ENCODE results near the gene TXNRD1. TPM values are rescaled to one million over a fixed set of nuclear protein-coding genes. Genes with fewer than 3 reads are reported as not detected.
"Not testable (repeated sequence)": the region's sequence is repeated elsewhere in the genome, so short reads cannot be mapped to it uniquely, and the experiment has no call there.

The TXNRD1 gene
- total RNA-seq, 1 experiment from 2014 or later, result 69.4 TPM

DNA sequence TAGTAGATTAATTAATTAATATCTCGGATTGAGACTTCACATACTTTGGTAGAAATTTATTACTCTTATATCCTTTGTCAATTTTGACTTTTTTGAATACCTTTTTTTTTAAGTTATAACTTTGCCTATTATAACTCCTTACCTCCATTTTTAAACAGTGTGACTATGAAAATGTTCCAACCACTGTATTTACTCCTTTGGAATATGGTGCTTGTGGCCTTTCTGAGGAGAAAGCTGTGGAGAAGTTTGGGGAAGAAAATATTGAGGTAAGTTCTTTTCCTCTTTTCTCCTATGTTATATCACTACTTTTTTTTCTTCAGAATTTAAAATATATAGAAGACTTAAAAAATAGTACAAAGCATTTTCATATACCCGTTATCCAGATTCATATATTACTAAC, 115.8 kb downstream of the TXNRD1 start:
- Histone ChIP-seq H3K9me2 (replicated peaks; ENCODE audit: insufficient read depth, low read length) (no peaks in the 10 kb centered on the region), H3K36me3 (ENCODE audit: insufficient read depth, low read length) (peaks cover 57% of the 10 kb centered on the region; the same call in 1 of the 2 replicates), H3K79me2 (ENCODE audit: low read length) (peaks cover 25% of the 10 kb centered on the region)

DNA sequence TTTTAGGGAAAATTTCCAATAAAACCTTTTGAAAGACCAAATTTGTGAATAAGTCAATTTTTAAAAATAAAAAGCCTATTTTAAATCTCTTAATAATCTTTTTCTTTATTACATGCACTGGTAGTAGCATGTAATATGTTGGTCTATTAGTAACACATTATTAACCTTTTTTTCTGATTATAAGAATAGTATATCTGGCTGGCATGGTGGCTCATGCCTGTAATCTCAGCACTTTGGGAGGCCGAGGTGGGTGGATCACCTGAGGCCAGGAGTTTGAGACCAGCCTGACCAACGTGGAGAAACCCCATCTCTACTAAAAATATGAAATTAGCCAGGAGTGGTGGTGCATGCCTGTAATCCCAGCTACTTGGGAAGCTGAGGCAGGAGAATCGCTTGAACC, 116.7 kb downstream of the TXNRD1 start:
- H3K27ac ChIP-seq (ENCODE audit: low read length); H3K4me3 ChIP-seq (ENCODE audit: low read length); H2AFZ ChIP-seq (ENCODE audit: low read length); DNase-seq; H4K20me1 ChIP-seq (ENCODE audit: insufficient read depth, low read depth, low read length); H3K9me3 ChIP-seq (ENCODE audit: low read length); H3K27me3 ChIP-seq (ENCODE audit: low read length); H3K9ac ChIP-seq (ENCODE audit: low read length); H3K9me2 ChIP-seq (replicated peaks; ENCODE audit: insufficient read depth, low read length); H3K4me2 ChIP-seq (ENCODE audit: low read depth, low read length, poor library complexity, severe bottlenecking): not testable (repeated sequence)
- Histone ChIP-seq H3K79me2 (ENCODE audit: low read length) (peaks cover 29% of the 10 kb centered on the region), H3K36me3 (ENCODE audit: insufficient read depth, low read length) (peaks cover 60% of the 10 kb centered on the region; the same call in 1 of the 2 replicates), H3K4me1 (ENCODE audit: low read length) (peaks cover 23% of the 10 kb centered on the region)

More for the DNA sequence above, 115.8 kb downstream of the TXNRD1 start:
- Histone ChIP-seq H3K27me3 (ENCODE audit: low read length) (no peaks in the 10 kb centered on the region), H4K20me1 (ENCODE audit: insufficient read depth, low read depth, low read length) (0 out of 2 replicates have a peak, but pooled peaks cover 3% of the 10 kb centered on the region), H3K4me1 (ENCODE audit: low read length) (peaks cover 23% of the 10 kb centered on the region), H3K9ac (ENCODE audit: low read length) (no peak overlapping the region), H3K4me3 (ENCODE audit: low read length) (no peak overlapping the region), H3K9me3 (ENCODE audit: low read length) (no peaks in the 10 kb centered on the region), H2AFZ (ENCODE audit: low read length) (no peak overlapping the region), H3K4me2 (ENCODE audit: low read depth, low read length, poor library complexity, severe bottlenecking) (no peak overlapping the region), H3K27ac (ENCODE audit: low read length) (no peak overlapping the region)
- DNase-seq, result no peak

DNA sequence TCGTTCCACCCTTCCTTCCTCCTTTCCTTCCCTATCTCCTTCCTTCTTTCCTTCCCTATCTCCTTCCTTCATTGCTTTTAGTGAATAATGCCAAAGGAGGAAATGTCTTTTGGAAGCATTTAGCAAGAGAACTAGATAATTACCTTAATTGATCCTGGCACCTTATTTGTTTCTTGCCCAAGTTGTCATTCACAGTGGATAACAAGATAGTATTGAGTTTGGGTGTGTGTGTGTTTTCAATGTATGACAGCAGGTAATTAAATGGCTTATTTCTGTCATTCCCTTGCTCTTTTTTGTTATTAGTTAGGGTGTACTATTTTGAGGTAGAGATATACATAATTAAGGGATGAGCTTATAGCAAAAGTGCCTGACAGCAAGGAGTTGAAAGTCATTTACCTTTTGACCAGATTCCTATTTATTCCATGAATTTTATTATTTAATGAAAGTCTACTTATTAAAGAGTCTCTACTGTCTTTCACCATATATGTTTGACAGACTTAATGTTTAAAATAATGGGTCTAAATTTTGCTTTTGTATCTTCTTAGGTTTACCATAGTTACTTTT, 118.2 kb downstream of the TXNRD1 start:
- Histone ChIP-seq H2AFZ (ENCODE audit: low read length) (no peak overlapping the region), H3K79me2 (ENCODE audit: low read length) (peaks cover 26% of the 10 kb centered on the region), H3K9ac (ENCODE audit: low read length) (no peak overlapping the region), H3K27ac (ENCODE audit: low read length) (no peak overlapping the region), H3K9me2 (replicated peaks; ENCODE audit: insufficient read depth, low read length) (no peaks in the 10 kb centered on the region), H3K4me3 (ENCODE audit: low read length) (no peak overlapping the region), H3K4me2 (ENCODE audit: low read depth, low read length, poor library complexity, severe bottlenecking) (no peak overlapping the region), H3K9me3 (ENCODE audit: low read length) (no peaks in the 10 kb centered on the region), H3K36me3 (ENCODE audit: insufficient read depth, low read length) (peaks cover 59% of the 10 kb centered on the region; the same call in 1 of the 2 replicates), H4K20me1 (ENCODE audit: insufficient read depth, low read depth, low read length) (0 out of 2 replicates have a peak, but pooled peaks cover 3% of the 10 kb centered on the region), H3K27me3 (ENCODE audit: low read length) (no peaks in the 10 kb centered on the region), H3K4me1 (ENCODE audit: low read length) (peaks cover 16% of the 10 kb centered on the region)
- DNase-seq, result no peak

DNA sequence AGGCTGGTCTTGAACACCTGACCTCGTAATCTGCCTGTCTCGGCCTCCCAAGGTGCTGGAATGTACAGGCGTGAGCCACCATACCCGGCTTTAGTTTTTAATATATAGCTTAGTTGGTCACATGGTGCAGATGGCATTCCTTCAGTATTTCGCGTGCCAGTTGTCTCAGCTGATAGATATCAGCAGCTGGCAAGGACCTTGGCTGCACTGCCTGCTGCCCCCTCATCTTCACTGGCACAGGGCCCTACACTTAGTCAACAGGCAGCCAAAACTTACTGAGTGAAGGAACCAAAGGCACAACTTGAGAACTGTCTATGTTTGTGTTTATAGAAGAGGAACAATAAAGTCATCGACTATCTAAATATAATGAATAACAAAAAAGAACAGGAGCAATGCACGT, 119.0 kb downstream of the TXNRD1 start:
- DNase-seq, result no peak
- Histone ChIP-seq H3K4me1 (ENCODE audit: low read length) (peaks cover 8% of the 10 kb centered on the region), H3K4me2 (ENCODE audit: low read depth, low read length, poor library complexity, severe bottlenecking) (no peak overlapping the region), H3K27me3 (ENCODE audit: low read length) (no peaks in the 10 kb centered on the region), H3K36me3 (ENCODE audit: insufficient read depth, low read length) (peaks cover 56% of the 10 kb centered on the region), H2AFZ (ENCODE audit: low read length) (no peak overlapping the region), H3K4me3 (ENCODE audit: low read length) (no peak overlapping the region), H3K9me2 (replicated peaks; ENCODE audit: insufficient read depth, low read length) (no peaks in the 10 kb centered on the region), H3K9me3 (ENCODE audit: low read length) (no peaks in the 10 kb centered on the region), H3K9ac (ENCODE audit: low read length) (no peak overlapping the region), H3K79me2 (ENCODE audit: low read length) (peaks cover 23% of the 10 kb centered on the region), H4K20me1 (ENCODE audit: insufficient read depth, low read depth, low read length) (no peaks in the 10 kb centered on the region), H3K27ac (ENCODE audit: low read length) (no peak overlapping the region)

DNA sequence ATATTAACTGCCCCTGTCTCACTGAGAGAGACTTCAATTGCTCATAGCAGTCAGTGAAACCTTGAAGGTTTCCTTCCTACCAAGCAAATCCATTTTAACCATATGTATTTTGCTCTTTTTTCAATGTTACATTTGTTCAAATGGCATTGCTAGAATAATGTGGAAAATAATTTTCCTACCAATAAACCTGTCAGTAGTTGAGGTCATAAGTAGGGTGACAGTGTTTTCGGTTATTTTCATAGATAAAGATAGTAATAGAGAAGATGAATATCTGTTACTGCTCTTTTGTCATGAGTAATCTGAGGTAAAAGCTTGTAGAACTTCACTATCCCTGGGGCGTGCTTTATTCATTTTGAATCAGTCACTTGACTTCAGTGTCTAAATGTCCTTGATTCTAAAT, 120.5 kb downstream of the TXNRD1 start:
- DNase-seq, result no peak
- H3K4me2 ChIP-seq (ENCODE audit: low read depth, low read length, poor library complexity, severe bottlenecking), result no peak overlapping the region
- H3K9ac ChIP-seq (ENCODE audit: low read length), result no peak overlapping the region
- H2AFZ ChIP-seq (ENCODE audit: low read length), result no peak overlapping the region
- H3K27ac ChIP-seq (ENCODE audit: low read length), result no peak overlapping the region
- no peaks in the 10 kb centered on the region for H4K20me1 ChIP-seq (ENCODE audit: insufficient read depth, low read depth, low read length)
- no peaks in the 10 kb centered on the region for H3K4me1 ChIP-seq (ENCODE audit: low read length)
- H3K36me3 ChIP-seq (ENCODE audit: insufficient read depth, low read length), result peaks cover 69% of the 10 kb centered on the region
- H3K4me3 ChIP-seq (ENCODE audit: low read length), result no peak overlapping the region
- H3K9me3 ChIP-seq (ENCODE audit: low read length), result no peaks in the 10 kb centered on the region
- no peaks in the 10 kb centered on the region for H3K9me2 ChIP-seq (replicated peaks; ENCODE audit: insufficient read depth, low read length)
- H3K27me3 ChIP-seq (ENCODE audit: low read length), result no peaks in the 10 kb centered on the region
- H3K79me2 ChIP-seq (ENCODE audit: low read length), result peaks cover 32% of the 10 kb centered on the region

DNA sequence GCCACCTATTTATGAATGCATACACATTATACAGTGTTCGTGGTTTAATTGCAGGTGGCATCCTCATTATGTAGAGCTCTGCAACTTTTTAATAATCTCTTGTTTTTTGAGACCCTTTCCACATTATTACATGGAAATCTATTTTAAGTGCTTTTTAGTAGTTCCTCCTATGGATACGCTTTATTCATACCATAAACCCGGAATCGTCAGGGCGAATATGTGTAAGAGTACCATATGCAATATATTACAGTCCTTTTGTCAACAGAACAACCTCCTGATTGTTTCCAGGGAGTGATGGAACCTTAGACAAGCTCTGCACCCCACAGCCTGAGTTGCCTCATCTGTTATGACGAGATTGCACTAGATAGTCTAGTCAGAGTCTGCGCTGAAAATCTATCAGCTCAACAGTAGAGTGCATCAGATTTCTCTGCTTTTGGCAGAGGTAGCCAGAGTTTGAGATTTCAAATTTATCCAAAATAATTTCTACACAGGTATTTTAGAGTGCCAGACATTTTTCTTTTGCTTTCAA, 121.5 kb downstream of the TXNRD1 start:
- Histone ChIP-seq H3K79me2 (ENCODE audit: low read length) (peaks cover 38% of the 10 kb centered on the region), H3K27ac (ENCODE audit: low read length) (no peak overlapping the region), H3K9me2 (replicated peaks; ENCODE audit: insufficient read depth, low read length) (no peaks in the 10 kb centered on the region), H3K9me3 (ENCODE audit: low read length) (no peaks in the 10 kb centered on the region), H3K36me3 (ENCODE audit: insufficient read depth, low read length) (peaks cover 68% of the 10 kb centered on the region), H3K27me3 (ENCODE audit: low read length) (no peaks in the 10 kb centered on the region), H3K4me3 (ENCODE audit: low read length) (no peak overlapping the region), H3K4me2 (ENCODE audit: low read depth, low read length, poor library complexity, severe bottlenecking) (no peak overlapping the region), H3K9ac (ENCODE audit: low read length) (no peak overlapping the region), H4K20me1 (ENCODE audit: insufficient read depth, low read depth, low read length) (no peaks in the 10 kb centered on the region), H2AFZ (ENCODE audit: low read length) (no peak overlapping the region), H3K4me1 (ENCODE audit: low read length) (no peaks in the 10 kb centered on the region)
- DNase-seq, result no peak

DNA sequence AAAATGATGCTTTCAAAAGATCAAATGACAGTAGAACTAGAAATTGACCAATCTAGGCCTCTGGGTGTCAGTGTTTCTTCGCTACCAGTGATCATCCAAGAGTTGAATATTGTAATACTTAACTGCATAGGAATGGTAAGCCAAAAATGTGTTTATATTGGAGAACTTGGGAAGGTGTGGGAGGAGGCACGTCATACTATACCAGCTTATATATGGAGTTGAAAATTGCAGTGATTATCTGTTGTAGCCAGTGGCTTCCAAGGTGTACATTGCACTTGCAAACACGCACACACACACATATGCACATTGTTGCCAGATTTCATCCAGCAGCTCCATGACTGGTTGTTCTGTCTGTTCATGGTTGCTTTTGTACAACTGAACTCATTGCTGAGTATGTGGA, 124.1 kb downstream of the TXNRD1 start:
- peaks cover 58% of the 10 kb centered on the region for H3K36me3 ChIP-seq (ENCODE audit: insufficient read depth, low read length)
- H3K9ac ChIP-seq (ENCODE audit: low read length), result no peak overlapping the region
- no peaks in the 10 kb centered on the region for H3K4me1 ChIP-seq (ENCODE audit: low read length)
- H3K27me3 ChIP-seq (ENCODE audit: low read length), result no peaks in the 10 kb centered on the region
- no peak overlapping the region for H3K4me3 ChIP-seq (ENCODE audit: low read length)
- no peak overlapping the region for H2AFZ ChIP-seq (ENCODE audit: low read length)
- peaks cover 38% of the 10 kb centered on the region for H3K79me2 ChIP-seq (ENCODE audit: low read length)
- no peak overlapping the region for H3K4me2 ChIP-seq (ENCODE audit: low read depth, low read length, poor library complexity, severe bottlenecking)
- H4K20me1 ChIP-seq (ENCODE audit: insufficient read depth, low read depth, low read length), result no peaks in the 10 kb centered on the region
- H3K9me2 ChIP-seq (replicated peaks; ENCODE audit: insufficient read depth, low read length), result no peaks in the 10 kb centered on the region
- no peak for DNase-seq
- H3K27ac ChIP-seq (ENCODE audit: low read length), result no peak overlapping the region
- H3K9me3 ChIP-seq (ENCODE audit: low read length), result no peaks in the 10 kb centered on the region

DNA sequence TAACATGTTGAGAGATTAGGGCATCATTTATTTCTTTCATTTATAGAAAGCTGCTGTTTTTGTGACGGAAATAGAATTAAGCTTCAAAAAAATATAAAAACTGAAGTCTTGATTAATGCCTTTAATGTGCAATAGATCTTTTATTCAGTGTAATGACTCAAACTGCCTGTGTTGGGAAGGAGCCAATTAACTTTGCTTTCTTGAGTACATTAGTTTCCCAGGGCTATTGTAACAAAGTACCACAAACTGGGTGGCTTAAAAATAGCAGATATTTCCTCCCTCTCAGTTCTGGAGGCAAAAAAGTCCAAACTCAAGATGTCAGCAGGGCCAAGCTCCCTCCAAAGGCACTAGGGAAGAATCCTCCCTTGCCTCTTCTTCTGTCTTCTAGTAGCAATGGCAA, 124.6 kb downstream of the TXNRD1 start:
- Histone ChIP-seq H3K27me3 (ENCODE audit: low read length) (no peaks in the 10 kb centered on the region), H3K79me2 (ENCODE audit: low read length) (peaks cover 34% of the 10 kb centered on the region), H3K9me3 (ENCODE audit: low read length) (no peaks in the 10 kb centered on the region), H3K4me3 (ENCODE audit: low read length) (no peak overlapping the region), H3K36me3 (ENCODE audit: insufficient read depth, low read length) (peaks cover 55% of the 10 kb centered on the region), H4K20me1 (ENCODE audit: insufficient read depth, low read depth, low read length) (no peaks in the 10 kb centered on the region), H3K9ac (ENCODE audit: low read length) (no peak overlapping the region), H2AFZ (ENCODE audit: low read length) (no peak overlapping the region), H3K9me2 (replicated peaks; ENCODE audit: insufficient read depth, low read length) (no peaks in the 10 kb centered on the region), H3K27ac (ENCODE audit: low read length) (no peak overlapping the region), H3K4me1 (ENCODE audit: low read length) (no peaks in the 10 kb centered on the region), H3K4me2 (ENCODE audit: low read depth, low read length, poor library complexity, severe bottlenecking) (no peak overlapping the region)
- no peak for DNase-seq

Data from Karpas-422 (cell line).